Peyer's patch (tissue), 4 donors: Measurements from ENCODE around the gene STIM2.

Experiments used
- CTCF ChIP-seq, 6 experiments: fragments of 450-650 bp in 4 of 6; fragments of 200-600 bp in 2 of 6; sonication (generic) in 1 of 6; IDR thresholded peaks; one replicate each; pipeline ENCODE4 v1.5.1; 2017 to 2019; ENCODE audit warnings: antibody characterized with exemption in 6 of 6, mild to moderate bottlenecking in 3 of 6, moderate library complexity in 1 of 6
- POLR2A ChIP-seq, 2 donors: fragments of 450-650 bp; IDR thresholded peaks; one replicate each; pipeline ENCODE4 v1.5.1; 2017; ENCODE audit warnings: antibody characterized with exemption in 2 of 2, mild to moderate bottlenecking in 2 of 2, moderate library complexity in 2 of 2

GRCh38 chr4:27001398-27002164 is 140.9 kb downstream of the STIM2 start:
- TF ChIP-seq CTCF (IDR thresholded peaks at IDR 0.05) = no peak
- no peak for TF ChIP-seq POLR2A (IDR thresholded peaks at IDR 0.05)
